ENCODE results near the gene HTATSF1. TPM values are rescaled to one million over a fixed set of nuclear protein-coding genes. Genes with fewer than 3 reads are reported as not detected.

HTATSF1 gene
- total RNA-seq, 1 experiment from 2014 or later = 39.7 TPM

GRCh38 chrX:136480383-136480782 is 17.0 kb upstream of the HTATSF1 start:
- Histone ChIP-seq H3K27me3 (ENCODE audit: insufficient read depth, low read length) (no peaks in the 10 kb centered on the region), H4K20me1 (ENCODE audit: insufficient read depth) (no peaks in the 10 kb centered on the region), H3K4me2 (ENCODE audit: low read length) (no peak overlapping the region), H3K9me3 (ENCODE audit: control insufficient read depth in 1 of 2, insufficient read depth in 1 of 2, low read depth in 1 of 2, low read length in 2 of 2) (no peaks in the 10 kb centered on the region), H3K4me1 (ENCODE audit: control insufficient read depth in 1 of 2, insufficient read depth in 2 of 2, low read length in 2 of 2) (no peaks in the 10 kb centered on the region), H3K27ac (ENCODE audit: low read depth, low read length) (no peak overlapping the region), H2AFZ (ENCODE audit: low read depth, low read length, poor library complexity, severe bottlenecking) (no peak overlapping the region), H3K9ac (ENCODE audit: low read length) (no peak overlapping the region), H3K4me3 (replicated peaks in 1 of 2; ENCODE audit: low read depth in 1 of 2, low read length in 2 of 2) (no peak overlapping the region), H3K36me3 (ENCODE audit: control insufficient read depth in 1 of 2, insufficient read depth in 2 of 2, low read length in 2 of 2) (no peaks in the 10 kb centered on the region), H3K79me2 (ENCODE audit: insufficient read depth, low read length) (no peaks in the 10 kb centered on the region), H3K9me2 (ENCODE audit: insufficient read depth) (no peaks in the 10 kb centered on the region)
- no peak for TF ChIP-seq EGR1 (IDR thresholded peaks at IDR 0.05; ENCODE audit: low read depth)
- TF ChIP-seq, protein P1, sequence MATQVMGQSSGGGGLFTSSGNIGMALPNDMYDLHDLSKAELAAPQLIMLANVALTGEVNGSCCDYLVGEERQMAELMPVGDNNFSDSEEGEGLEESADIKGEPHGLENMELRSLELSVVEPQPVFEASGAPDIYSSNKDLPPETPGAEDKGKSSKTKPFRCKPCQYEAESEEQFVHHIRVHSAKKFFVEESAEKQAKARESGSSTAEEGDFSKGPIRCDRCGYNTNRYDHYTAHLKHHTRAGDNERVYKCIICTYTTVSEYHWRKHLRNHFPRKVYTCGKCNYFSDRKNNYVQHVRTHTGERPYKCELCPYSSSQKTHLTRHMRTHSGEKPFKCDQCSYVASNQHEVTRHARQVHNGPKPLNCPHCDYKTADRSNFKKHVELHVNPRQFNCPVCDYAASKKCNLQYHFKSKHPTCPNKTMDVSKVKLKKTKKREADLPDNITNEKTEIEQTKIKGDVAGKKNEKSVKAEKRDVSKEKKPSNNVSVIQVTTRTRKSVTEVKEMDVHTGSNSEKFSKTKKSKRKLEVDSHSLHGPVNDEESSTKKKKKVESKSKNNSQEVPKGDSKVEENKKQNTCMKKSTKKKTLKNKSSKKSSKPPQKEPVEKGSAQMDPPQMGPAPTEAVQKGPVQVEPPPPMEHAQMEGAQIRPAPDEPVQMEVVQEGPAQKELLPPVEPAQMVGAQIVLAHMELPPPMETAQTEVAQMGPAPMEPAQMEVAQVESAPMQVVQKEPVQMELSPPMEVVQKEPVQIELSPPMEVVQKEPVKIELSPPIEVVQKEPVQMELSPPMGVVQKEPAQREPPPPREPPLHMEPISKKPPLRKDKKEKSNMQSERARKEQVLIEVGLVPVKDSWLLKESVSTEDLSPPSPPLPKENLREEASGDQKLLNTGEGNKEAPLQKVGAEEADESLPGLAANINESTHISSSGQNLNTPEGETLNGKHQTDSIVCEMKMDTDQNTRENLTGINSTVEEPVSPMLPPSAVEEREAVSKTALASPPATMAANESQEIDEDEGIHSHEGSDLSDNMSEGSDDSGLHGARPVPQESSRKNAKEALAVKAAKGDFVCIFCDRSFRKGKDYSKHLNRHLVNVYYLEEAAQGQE (IDR thresholded peaks at IDR 0.05; ENCODE audit: low read depth) = no peak
- no peak for TF ChIP-seq ZFX (IDR thresholded peaks at IDR 0.05)
- ChIA-PET CTCF (no interaction called here), RAD21 (ENCODE audit: low non-redundant PET in 1 of 2, low total read pairs in 2 of 2, uncharacterized antibody in 2 of 2, unreplicated experiment in 2 of 2) (no interaction called here), POLR2A (no interaction called here)
- ATAC-seq (no peak), DNase-seq (ENCODE audit: low read depth, low spot score) (no peak)
- BruUV-seq (replicated peaks) = no TSS peak
- intact Hi-C loops (cut with micrococcal nuclease) = no loop called here

- ATAC-seq (no peak), DNase-seq (ENCODE audit: low read depth, low spot score) (no peak)
- Histone ChIP-seq H3K4me3 (replicated peaks in 1 of 2; ENCODE audit: low read depth in 1 of 2, low read length in 2 of 2) (no peak within 1 kb of the TSS), H4K20me1 (ENCODE audit: insufficient read depth) (no peaks in the 10 kb centered on the region), H3K9me3 (ENCODE audit: control insufficient read depth in 1 of 2, insufficient read depth in 1 of 2, low read depth in 1 of 2, low read length in 2 of 2) (no peaks in the 10 kb centered on the region), H3K4me1 (ENCODE audit: control insufficient read depth in 1 of 2, insufficient read depth in 2 of 2, low read length in 2 of 2) (no peaks in the 10 kb centered on the region), H3K9me2 (ENCODE audit: insufficient read depth) (no peaks in the 10 kb centered on the region), H3K4me2 (ENCODE audit: low read length) (no peak within 1 kb of the TSS), H3K79me2 (ENCODE audit: insufficient read depth, low read length) (no peaks in the 10 kb centered on the region), H2AFZ (ENCODE audit: low read depth, low read length, poor library complexity, severe bottlenecking) (no peak within 1 kb of the TSS), H3K27ac (ENCODE audit: low read depth, low read length) (no peak within 1 kb of the TSS), H3K9ac (ENCODE audit: low read length) (no peak within 1 kb of the TSS), H3K27me3 (ENCODE audit: insufficient read depth, low read length) (peaks cover 14% of the 10 kb centered on the region; the same call in 1 of the 2 replicates), H3K36me3 (ENCODE audit: control insufficient read depth in 1 of 2, insufficient read depth in 2 of 2, low read length in 2 of 2) (no peaks in the 10 kb centered on the region)
- intact Hi-C loops (cut with micrococcal nuclease) = loop anchor here (1.0 kb wide), 1 partner anchor 459 kb away; no protein-coding TSS in a partner anchor
- CTCF ChIA-PET = no interaction called here
- no TSS peak for BruUV-seq (replicated peaks)
- POLR2A ChIA-PET = no interaction called here
- RAD21 ChIA-PET (ENCODE audit: low non-redundant PET in 1 of 2, low total read pairs in 2 of 2, uncharacterized antibody in 2 of 2, unreplicated experiment in 2 of 2) = no interaction called here
- TF ChIP-seq ELF1 (IDR thresholded peaks at IDR 0.05; ENCODE audit: borderline replicate concordance, low read depth) = no peak
- TF ChIP-seq, protein P1 (IDR thresholded peaks at IDR 0.05; ENCODE audit: low read depth) = no peak
- no peak for TF ChIP-seq EZH2phosphoT487 (IDR thresholded peaks at IDR 0.05; ENCODE audit: borderline replicate concordance)
- TF ChIP-seq ZNF274 (IDR thresholded peaks at IDR 0.05; ENCODE audit: low read depth, low read length) = no peak
- TF ChIP-seq ZFX (IDR thresholded peaks at IDR 0.05) = no peak
- no peak for TF ChIP-seq YY1 (IDR thresholded peaks at IDR 0.05; ENCODE audit: extremely low read depth, insufficient replicate concordance, low read depth, low read length)
- no peak for TF ChIP-seq POLR2A (IDR thresholded peaks at IDR 0.05; ENCODE audit: borderline replicate concordance, extremely low read depth, insufficient read depth, insufficient read length)
- TF ChIP-seq CTCF (IDR thresholded peaks at IDR 0.05 in 2 of 3, conservative IDR thresholded peaks at IDR 0.05 in 1 of 3; ENCODE audit: borderline replicate concordance in 1 of 3, insufficient read depth in 1 of 3, low read depth in 2 of 3, low read length in 2 of 3) = no peak
- TF ChIP-seq, protein P2, sequence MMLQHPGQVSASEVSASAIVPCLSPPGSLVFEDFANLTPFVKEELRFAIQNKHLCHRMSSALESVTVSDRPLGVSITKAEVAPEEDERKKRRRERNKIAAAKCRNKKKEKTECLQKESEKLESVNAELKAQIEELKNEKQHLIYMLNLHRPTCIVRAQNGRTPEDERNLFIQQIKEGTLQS (IDR thresholded peaks at IDR 0.05) = no peak
- no peak for TF ChIP-seq FOSL1 (IDR thresholded peaks at IDR 0.05; ENCODE audit: low read depth)
Observed at GRCh38 chrX:136487647-136488046, 9.7 kb upstream of the HTATSF1 start, which contains the start of gene BRS3. Gene BRS3 (plus strand): TSS chrX:136487947. CDS start chrX:136488115, 168 bp downstream.
